Retinal pigment epithelial cell (primary cell): Measurements from ENCODE around the gene NKAP.
A peak's percentile ranks its signal among the peaks of the same experiment; 100 is the strongest.

Source experiments
- DNase-seq: peaks from one replicate; pipeline ENCODE4 v3.0.0-alpha.2; 2010; ENCODE audit warnings: low read depth
- H3K4me3 ChIP-seq: 2 replicates; pipeline ENCODE4 v1.5.1; 2011; ENCODE audit warnings: mild to moderate bottlenecking, low read length, control low read depth, moderate library complexity
- TF ChIP-seq, protein P1 (sequence below): conservative IDR thresholded peaks from 2 replicates; pipeline ENCODE4 v1.5.1; 2011; ENCODE audit warnings: low read depth, low read length, control low read depth, inconsistent platforms

Gene NKAP

DNA sequence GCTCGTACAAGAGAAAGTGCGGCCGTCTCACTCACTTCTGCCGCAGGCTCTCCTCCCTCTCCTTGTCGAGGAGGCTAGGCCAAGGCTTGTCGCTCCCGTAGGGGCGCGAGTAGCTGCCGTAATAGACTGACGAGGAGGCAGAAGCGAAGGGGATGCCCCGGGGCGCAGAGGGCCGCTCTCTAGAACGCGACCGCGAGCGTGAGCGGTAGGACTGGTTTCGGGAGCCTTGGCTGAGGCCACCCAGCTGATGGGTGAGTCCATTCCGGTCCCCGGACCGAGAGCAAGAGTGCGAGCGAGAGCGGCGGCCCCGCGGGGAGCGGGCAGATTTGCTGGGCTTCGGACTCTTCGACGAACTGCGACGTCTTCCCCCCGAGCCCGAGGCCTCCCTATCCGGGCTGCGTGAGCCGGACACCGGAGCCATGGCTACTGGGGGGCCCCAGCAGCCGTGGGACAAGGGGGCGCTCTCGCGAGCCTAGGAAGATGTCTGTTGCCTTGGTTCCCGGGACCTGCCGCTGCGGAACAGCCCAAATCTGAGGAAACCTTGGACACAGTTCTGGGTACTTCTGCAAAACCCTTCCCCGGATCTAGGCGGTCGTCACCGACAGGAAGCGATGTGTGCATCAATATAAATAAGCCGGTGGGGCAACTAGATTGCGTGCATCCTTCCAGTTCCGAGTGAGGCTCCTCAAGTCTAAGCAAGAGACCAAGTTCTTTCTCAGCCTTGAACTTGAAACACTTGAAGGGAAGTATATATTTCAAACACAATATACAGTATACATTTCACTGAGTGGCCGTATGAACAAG, at the start of gene NKAP:
Gene NKAP, minus strand, starts transcription at position 567 of the 804 bp plus-strand sequence. Its CDS starts 146 bp downstream, at position 421.
- TF ChIP-seq, protein P1, sequence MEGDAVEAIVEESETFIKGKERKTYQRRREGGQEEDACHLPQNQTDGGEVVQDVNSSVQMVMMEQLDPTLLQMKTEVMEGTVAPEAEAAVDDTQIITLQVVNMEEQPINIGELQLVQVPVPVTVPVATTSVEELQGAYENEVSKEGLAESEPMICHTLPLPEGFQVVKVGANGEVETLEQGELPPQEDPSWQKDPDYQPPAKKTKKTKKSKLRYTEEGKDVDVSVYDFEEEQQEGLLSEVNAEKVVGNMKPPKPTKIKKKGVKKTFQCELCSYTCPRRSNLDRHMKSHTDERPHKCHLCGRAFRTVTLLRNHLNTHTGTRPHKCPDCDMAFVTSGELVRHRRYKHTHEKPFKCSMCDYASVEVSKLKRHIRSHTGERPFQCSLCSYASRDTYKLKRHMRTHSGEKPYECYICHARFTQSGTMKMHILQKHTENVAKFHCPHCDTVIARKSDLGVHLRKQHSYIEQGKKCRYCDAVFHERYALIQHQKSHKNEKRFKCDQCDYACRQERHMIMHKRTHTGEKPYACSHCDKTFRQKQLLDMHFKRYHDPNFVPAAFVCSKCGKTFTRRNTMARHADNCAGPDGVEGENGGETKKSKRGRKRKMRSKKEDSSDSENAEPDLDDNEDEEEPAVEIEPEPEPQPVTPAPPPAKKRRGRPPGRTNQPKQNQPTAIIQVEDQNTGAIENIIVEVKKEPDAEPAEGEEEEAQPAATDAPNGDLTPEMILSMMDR = no peak
- H3K4me3 ChIP-seq = peak within 1 kb of the TSS; percentile 74

DNA sequence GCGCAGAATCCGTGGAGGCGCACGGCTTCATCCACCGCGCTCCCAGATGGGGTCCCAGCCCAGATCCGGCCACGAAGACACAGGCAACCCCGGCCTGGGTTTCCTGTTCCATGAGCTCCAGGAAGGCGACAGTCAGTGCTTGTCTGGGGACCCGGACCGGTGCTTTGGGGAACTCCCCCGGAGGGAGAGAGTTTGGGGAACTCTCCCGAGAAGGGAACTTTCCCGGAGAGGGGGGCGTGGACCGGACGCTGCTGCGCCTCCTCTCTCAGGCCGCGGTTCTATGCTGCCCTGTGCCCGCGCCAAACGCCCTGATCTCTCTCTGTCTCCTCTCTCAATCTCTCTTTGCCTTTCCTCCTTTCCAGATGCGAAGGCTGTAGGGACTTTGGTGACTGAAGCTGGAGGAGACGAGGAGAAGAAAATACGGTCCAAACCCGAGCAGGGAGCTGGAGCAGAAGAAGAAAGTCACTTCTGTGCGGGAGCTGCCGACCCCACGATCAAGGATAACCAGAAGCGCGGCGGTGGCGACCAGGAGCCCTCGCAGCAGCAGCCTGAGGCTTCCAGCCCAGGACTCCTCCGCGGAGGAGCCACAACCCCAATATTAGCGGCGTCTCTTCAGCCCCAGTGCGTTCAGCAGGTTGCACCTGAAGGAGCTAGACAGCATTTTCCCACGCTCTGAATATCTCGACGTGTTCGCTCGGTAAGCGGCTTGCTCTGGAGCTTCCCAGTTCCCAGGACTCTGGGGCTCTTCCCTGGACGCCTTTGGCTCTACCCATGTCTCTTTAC, 47.6 kb upstream of the NKAP start:
- TF ChIP-seq, protein P1 = no peak
- no peak overlapping the region for H3K4me3 ChIP-seq
- no peak for DNase-seq

More for the DNA sequence above, at the start of gene NKAP:
- DNase-seq = peak; percentile 69

DNA sequence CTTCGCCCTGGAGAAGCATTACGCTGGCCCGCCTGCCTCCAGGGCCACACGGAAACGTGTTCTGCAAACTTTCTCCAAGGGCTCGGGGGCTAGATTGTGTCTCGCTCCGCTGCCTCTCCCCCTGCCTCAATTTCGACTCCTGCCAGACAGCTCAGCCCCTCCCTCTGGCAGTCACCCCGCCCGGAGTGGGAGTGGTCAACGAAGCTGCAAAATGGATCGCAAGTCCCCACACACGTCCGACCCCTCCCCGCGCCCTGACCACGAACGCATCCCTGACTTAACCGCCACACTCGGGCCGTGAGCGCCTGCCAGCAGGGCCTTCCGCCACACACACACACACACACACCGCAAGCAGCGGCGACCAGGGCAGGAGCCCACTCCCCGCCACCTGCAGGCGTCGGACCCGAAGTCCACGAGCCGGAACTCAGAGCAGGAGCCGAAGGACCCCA, 47.0 kb upstream of the NKAP start:
- no peak for DNase-seq
- no peak overlapping the region for H3K4me3 ChIP-seq

DNA sequence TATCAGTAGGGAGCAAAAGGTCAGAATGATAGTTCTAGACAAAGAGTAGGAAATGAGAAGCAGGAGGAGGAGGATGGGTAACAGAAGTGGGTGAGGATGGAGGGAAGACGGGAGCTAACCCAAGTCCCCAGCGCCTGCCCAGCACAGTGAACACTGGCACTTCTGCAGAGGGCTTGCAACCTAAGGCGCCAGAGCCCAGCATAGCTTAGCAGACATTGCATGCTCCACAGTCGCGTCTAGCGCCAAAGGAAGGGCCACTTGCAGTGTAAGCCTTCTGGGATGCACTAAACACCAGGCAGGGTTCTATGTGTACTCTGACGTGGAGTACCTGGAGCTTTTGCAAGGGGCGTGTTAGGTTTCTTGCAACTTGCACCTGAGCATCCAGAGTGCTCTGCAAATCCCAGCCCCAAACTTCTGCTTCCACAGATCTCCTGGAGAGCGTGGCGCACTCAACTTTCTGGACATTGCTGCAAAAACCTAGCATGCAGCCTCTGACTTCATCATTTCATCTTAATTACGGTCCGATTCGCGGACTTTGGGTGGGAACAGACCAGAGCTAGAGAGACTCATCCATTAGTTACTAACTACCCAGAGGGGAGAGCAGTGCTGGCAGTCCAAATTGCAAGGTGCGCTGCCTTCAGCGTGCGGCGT, 46.5 kb upstream of the NKAP start:
- no peak for DNase-seq
- no peak overlapping the region for H3K4me3 ChIP-seq
- TF ChIP-seq, protein P1 = no peak

More for the DNA sequence above, 47.0 kb upstream of the NKAP start:
- TF ChIP-seq, protein P1 = no peak

DNA sequence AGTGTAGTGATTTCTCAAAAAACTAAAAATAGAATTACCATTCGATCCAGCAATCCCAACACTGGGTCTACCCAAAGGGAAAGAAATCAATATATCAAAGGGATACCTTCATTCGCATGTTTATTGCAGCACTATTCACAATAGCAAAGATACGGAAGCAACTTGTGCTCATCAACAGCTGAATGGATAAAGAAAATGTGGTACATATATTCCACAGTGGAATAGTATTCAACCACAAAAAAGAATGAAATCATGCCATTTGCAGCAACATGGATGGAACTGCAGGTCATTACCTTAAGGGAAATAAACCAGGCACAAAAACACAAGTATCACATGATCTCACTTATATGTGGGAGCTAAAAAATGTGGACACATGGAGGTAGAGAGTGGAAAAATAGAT, 42.7 kb upstream of the NKAP start:
- TF ChIP-seq, protein P1 = no peak
- no peak overlapping the region for H3K4me3 ChIP-seq
- no peak for DNase-seq

DNA sequence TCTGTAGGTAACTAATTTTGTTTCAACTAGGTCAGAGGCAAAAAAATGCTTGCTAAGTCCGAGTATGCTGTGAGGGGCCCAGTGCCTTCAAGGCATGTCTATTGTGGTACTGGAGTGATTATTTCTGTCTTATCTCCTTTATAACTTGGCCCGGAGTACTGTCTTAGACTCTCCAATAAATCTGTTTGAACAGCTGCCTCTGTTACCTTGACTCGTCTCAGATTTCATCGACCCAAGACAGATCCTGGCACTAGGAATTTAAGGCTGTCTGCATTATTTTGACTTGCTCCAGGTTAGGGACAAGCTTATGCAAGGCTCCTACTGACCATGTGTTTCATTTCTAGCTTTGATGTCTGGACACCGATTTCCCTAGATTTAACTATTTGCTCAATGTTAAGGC, 41.1 kb upstream of the NKAP start:
- no peak overlapping the region for H3K4me3 ChIP-seq
- TF ChIP-seq, protein P1 = no peak
- no peak for DNase-seq
